ENCODE results near the gene MAFF.

DNA sequence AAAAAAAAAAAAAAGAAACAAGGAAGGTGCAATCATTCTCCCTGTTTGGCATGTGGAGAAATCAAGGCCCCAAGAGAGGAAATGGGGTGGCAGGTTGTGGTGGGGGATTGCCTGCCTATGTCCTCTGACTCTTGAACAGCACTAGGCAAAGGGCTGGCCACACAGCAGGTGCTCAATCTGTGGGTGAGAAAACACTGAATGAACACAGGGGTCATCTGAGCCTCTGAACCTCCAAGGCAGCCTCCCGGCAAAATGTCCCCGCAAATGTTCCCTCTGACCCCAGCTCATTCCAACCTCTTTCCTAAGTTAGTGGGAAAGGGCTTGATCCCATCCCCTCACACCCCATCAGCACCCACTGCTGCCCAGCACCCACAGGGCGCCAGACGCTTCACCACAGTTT, 24.8 kb upstream of the MAFF start:
- TF ChIP-seq, protein P1, sequence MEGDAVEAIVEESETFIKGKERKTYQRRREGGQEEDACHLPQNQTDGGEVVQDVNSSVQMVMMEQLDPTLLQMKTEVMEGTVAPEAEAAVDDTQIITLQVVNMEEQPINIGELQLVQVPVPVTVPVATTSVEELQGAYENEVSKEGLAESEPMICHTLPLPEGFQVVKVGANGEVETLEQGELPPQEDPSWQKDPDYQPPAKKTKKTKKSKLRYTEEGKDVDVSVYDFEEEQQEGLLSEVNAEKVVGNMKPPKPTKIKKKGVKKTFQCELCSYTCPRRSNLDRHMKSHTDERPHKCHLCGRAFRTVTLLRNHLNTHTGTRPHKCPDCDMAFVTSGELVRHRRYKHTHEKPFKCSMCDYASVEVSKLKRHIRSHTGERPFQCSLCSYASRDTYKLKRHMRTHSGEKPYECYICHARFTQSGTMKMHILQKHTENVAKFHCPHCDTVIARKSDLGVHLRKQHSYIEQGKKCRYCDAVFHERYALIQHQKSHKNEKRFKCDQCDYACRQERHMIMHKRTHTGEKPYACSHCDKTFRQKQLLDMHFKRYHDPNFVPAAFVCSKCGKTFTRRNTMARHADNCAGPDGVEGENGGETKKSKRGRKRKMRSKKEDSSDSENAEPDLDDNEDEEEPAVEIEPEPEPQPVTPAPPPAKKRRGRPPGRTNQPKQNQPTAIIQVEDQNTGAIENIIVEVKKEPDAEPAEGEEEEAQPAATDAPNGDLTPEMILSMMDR (IDR thresholded peaks at IDR 0.05): no peak
- TF ChIP-seq, protein P2, sequence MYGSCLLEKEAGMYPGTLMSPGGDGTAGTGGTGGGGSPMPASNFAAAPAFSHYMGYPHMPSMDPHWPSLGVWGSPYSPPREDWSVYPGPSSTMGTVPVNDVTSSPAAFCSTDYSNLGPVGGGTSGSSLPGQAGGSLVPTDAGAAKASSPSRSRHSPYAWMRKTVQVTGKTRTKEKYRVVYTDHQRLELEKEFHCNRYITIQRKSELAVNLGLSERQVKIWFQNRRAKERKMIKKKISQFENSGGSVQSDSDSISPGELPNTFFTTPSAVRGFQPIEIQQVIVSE (CRISPR knock-in tag; IDR thresholded peaks at IDR 0.05; ENCODE audit: borderline replicate concordance): no peak
- TF ChIP-seq NFE2L1 (CRISPR knock-in tag; IDR thresholded peaks at IDR 0.05) (no peak), ZNF512 (CRISPR knock-in tag; IDR thresholded peaks at IDR 0.05; ENCODE audit: borderline replicate concordance) (no peak), RELA (CRISPR knock-in tag; IDR thresholded peaks at IDR 0.05; ENCODE audit: borderline replicate concordance) (no peak), NFYB (CRISPR knock-in tag; conservative IDR thresholded peaks at IDR 0.05; ENCODE audit: low read depth) (no peak)
- TF ChIP-seq, protein P3, sequence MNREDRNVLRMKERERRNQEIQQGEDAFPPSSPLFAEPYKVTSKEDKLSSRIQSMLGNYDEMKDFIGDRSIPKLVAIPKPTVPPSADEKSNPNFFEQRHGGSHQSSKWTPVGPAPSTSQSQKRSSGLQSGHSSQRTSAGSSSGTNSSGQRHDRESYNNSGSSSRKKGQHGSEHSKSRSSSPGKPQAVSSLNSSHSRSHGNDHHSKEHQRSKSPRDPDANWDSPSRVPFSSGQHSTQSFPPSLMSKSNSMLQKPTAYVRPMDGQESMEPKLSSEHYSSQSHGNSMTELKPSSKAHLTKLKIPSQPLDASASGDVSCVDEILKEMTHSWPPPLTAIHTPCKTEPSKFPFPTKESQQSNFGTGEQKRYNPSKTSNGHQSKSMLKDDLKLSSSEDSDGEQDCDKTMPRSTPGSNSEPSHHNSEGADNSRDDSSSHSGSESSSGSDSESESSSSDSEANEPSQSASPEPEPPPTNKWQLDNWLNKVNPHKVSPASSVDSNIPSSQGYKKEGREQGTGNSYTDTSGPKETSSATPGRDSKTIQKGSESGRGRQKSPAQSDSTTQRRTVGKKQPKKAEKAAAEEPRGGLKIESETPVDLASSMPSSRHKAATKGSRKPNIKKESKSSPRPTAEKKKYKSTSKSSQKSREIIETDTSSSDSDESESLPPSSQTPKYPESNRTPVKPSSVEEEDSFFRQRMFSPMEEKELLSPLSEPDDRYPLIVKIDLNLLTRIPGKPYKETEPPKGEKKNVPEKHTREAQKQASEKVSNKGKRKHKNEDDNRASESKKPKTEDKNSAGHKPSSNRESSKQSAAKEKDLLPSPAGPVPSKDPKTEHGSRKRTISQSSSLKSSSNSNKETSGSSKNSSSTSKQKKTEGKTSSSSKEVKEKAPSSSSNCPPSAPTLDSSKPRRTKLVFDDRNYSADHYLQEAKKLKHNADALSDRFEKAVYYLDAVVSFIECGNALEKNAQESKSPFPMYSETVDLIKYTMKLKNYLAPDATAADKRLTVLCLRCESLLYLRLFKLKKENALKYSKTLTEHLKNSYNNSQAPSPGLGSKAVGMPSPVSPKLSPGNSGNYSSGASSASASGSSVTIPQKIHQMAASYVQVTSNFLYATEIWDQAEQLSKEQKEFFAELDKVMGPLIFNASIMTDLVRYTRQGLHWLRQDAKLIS (CRISPR knock-in tag; IDR thresholded peaks at IDR 0.05; ENCODE audit: borderline replicate concordance): no peak
